Neural progenitor cell (in vitro differentiated cells): ENCODE results near the gene OTOGL. TPM values are rescaled to one million over a fixed set of nuclear protein-coding genes. Genes with fewer than 3 reads are reported as not detected.

Experiments used
- DNase-seq: peaks from one replicate; pipeline ENCODE4 v3.0.0-alpha.2; 2016; ENCODE audit warnings: low spot score
- H2AFZ ChIP-seq: fragments of 200-600 bp; sonication (generic); replicated peaks from 2 replicates; pipeline ENCODE4 v1.6.1; 2016; ENCODE audit warnings: antibody characterized with exemption
- H3F3A ChIP-seq: fragments of 200-600 bp; sonication (generic); 2 replicates; pipeline ENCODE4 v1.6.1; 2016; ENCODE audit warnings: antibody characterized with exemption, low read depth
- H3K27ac ChIP-seq: fragments of 200-600 bp; sonication (generic); 2 replicates; pipeline ENCODE4 v1.5.1; 2016; ENCODE audit warnings: mild to moderate bottlenecking
- H3K27me3 ChIP-seq: fragments of 200-600 bp; sonication (generic); 2 replicates; pipeline ENCODE4 v1.6.1; 2016; ENCODE audit warnings: mild to moderate bottlenecking, moderate library complexity
- H3K36me3 ChIP-seq: fragments of 200-600 bp; sonication (generic); 2 replicates; pipeline ENCODE4 v1.5.1; 2016
- H3K4me1 ChIP-seq: fragments of 200-600 bp; sonication (generic); 2 replicates; pipeline ENCODE4 v1.6.1; 2016; ENCODE audit warnings: mixed run types
- H3K4me2 ChIP-seq: fragments of 200-600 bp; sonication (generic); 2 replicates; pipeline ENCODE4 v1.6.1; 2016
- H3K4me3 ChIP-seq: fragments of 200-600 bp; sonication (generic); 2 replicates; pipeline ENCODE4 v1.5.1; 2016
- H3K79me2 ChIP-seq: fragments of 200-600 bp; sonication (generic); 2 replicates; pipeline ENCODE4 v1.6.1; 2016; ENCODE audit warnings: low read depth
- H3K9ac ChIP-seq: fragments of 200-600 bp; sonication (generic); 2 replicates; pipeline ENCODE4 v1.6.1; 2016
- H3K9me3 ChIP-seq: fragments of 200-600 bp; sonication (generic); 2 replicates; pipeline ENCODE4 v1.5.1; 2016; ENCODE audit warnings: low read depth
- H4K20me1 ChIP-seq: fragments of 200-600 bp; sonication (generic); 2 replicates; pipeline ENCODE4 v1.6.1; 2016; ENCODE audit warnings: low read depth
- H3K27ac Mint-ChIP-seq: 3 replicates; pipeline ENCODE4 v1.8.0; 2021; ENCODE audit warnings: mixed read lengths
- H3K27me3 Mint-ChIP-seq: 2 replicates; pipeline ENCODE4 v1.8.0; 2022; ENCODE audit warnings: low read depth, mild to moderate bottlenecking, inconsistent platforms, moderate library complexity, mixed read lengths; ENCODE audit not compliant: insufficient read depth
- H3K36me3 Mint-ChIP-seq: 3 replicates; pipeline ENCODE4 v1.8.0; 2021; ENCODE audit warnings: mixed read lengths
- H3K4me1 Mint-ChIP-seq: 3 replicates; pipeline ENCODE4 v1.8.0; 2021; ENCODE audit warnings: mixed read lengths
- H3K4me3 Mint-ChIP-seq: 3 replicates; pipeline ENCODE4 v1.8.0; 2021; ENCODE audit warnings: mild to moderate bottlenecking, moderate library complexity, mixed read lengths
- H3K9me3 Mint-ChIP-seq: 3 replicates; pipeline ENCODE4 v1.8.0; 2020; ENCODE audit warnings: mixed read lengths
- EZH2 ChIP-seq: fragments of 200-600 bp; sonication (generic); IDR thresholded peaks from 2 replicates; pipeline ENCODE4 v1.6.1; 2017; ENCODE audit warnings: antibody characterized with exemption, mild to moderate bottlenecking, moderate library complexity
- EZH2phosphoT487 ChIP-seq: fragments of 200-600 bp; sonication (generic); IDR thresholded peaks from 2 replicates; pipeline ENCODE4 v1.6.1; 2017; ENCODE audit warnings: antibody characterized with exemption
- total RNA-seq: library from RNA; depleted of rRNA; stranded (reverse); fragments of >200 nt; gene quantifications from 2 replicates; pipeline ENCODE4 v1.2.3, GENCODE V29; 2015; ENCODE audit warnings: low replicate concordance
- TF ChIP-seq, protein P1 (sequence below): fragments of 200-600 bp; sonication (generic); IDR thresholded peaks from 2 replicates; pipeline ENCODE4 v1.5.1; 2017; ENCODE audit warnings: antibody characterized with exemption, mild to moderate bottlenecking

OTOGL gene
- total RNA-seq, 1 donor from 2014 or later: 0.13 TPM

DNA sequence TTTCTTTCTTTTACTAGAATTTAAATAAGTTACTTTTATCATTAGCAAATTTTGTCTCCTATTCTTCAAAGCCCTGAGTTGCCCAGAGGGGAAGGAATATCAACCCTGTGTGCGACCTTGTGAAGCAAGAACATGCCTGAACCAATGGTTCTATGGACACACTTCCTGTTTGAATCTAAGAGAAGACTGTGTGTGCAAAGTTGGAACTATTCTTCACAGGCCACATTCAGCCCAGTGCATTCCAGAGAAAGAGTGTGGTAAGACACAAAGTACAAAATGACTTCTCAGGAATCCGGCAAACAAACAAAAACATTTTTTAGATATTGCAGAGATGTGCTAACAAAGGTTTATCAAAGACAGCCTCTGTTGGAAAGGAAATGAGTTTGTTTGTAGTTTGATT lies 253.9 kb downstream of the OTOGL start:
- Histone ChIP-seq H2AFZ (no peak overlapping the region), H3K36me3 (no peaks in the 10 kb centered on the region), H3K4me1 (peaks cover 7% of the 10 kb centered on the region), H3F3A (no peaks in the 10 kb centered on the region), H3K9me3 (no peaks in the 10 kb centered on the region), H3K79me2 (no peaks in the 10 kb centered on the region), H3K27ac (no peak overlapping the region), H3K27me3 (no peaks in the 10 kb centered on the region), H3K4me3 (no peak overlapping the region), H4K20me1 (no peaks in the 10 kb centered on the region), H3K9ac (no peak overlapping the region), H3K4me2 (no peak overlapping the region)
- H3K4me3 Mint-ChIP-seq: no peak overlapping the region
- DNase-seq: no peak
- no peak overlapping the region for H3K27ac Mint-ChIP-seq
- TF ChIP-seq EZH2phosphoT487: no peak
- TF ChIP-seq, protein P1, sequence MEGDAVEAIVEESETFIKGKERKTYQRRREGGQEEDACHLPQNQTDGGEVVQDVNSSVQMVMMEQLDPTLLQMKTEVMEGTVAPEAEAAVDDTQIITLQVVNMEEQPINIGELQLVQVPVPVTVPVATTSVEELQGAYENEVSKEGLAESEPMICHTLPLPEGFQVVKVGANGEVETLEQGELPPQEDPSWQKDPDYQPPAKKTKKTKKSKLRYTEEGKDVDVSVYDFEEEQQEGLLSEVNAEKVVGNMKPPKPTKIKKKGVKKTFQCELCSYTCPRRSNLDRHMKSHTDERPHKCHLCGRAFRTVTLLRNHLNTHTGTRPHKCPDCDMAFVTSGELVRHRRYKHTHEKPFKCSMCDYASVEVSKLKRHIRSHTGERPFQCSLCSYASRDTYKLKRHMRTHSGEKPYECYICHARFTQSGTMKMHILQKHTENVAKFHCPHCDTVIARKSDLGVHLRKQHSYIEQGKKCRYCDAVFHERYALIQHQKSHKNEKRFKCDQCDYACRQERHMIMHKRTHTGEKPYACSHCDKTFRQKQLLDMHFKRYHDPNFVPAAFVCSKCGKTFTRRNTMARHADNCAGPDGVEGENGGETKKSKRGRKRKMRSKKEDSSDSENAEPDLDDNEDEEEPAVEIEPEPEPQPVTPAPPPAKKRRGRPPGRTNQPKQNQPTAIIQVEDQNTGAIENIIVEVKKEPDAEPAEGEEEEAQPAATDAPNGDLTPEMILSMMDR: no peak
- no peak for TF ChIP-seq EZH2
- no peaks in the 10 kb centered on the region for H3K36me3 Mint-ChIP-seq
- no peaks in the 10 kb centered on the region for H3K27me3 Mint-ChIP-seq
- peaks cover 6% of the 10 kb centered on the region for H3K4me1 Mint-ChIP-seq
- no peaks in the 10 kb centered on the region for H3K9me3 Mint-ChIP-seq

DNA sequence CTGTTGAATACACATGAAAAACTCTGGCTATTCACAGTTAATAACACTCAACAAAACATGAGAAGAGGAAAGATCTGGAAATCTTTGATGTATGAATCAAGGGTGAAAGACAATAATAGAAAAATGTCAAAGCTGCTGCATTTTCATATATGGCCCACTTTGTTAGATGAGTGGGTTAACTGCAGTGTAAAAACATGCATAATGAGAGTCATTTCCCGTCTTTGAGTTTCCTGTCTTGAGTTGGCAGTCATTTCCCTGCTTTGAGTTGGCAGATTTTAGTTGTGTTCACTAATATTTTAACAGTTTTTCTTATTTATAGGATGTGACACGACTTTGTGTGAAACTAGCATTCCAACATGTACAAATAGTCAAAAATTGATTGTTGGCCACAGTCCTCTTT lies 256.8 kb downstream of the OTOGL start:
- H3K27me3 ChIP-seq: no peaks in the 10 kb centered on the region
- H3K4me2 ChIP-seq: no peak overlapping the region
- no peaks in the 10 kb centered on the region for H3K36me3 ChIP-seq
- no peak for DNase-seq
- Mint-ChIP-seq H3K27ac (no peak overlapping the region), H3K27me3 (no peaks in the 10 kb centered on the region), H3K36me3 (no peaks in the 10 kb centered on the region), H3K9me3 (no peaks in the 10 kb centered on the region), H3K4me3 (no peak overlapping the region), H3K4me1 (peaks cover 6% of the 10 kb centered on the region)
- no peak overlapping the region for H3K9ac ChIP-seq
- H3K9me3 ChIP-seq: no peaks in the 10 kb centered on the region
- H3K27ac ChIP-seq: no peak overlapping the region
- no peaks in the 10 kb centered on the region for H4K20me1 ChIP-seq
- no peaks in the 10 kb centered on the region for H3F3A ChIP-seq
- no peak for TF ChIP-seq EZH2phosphoT487
- TF ChIP-seq EZH2: no peak
- TF ChIP-seq, protein P1: no peak
- no peak overlapping the region for H2AFZ ChIP-seq
- H3K4me1 ChIP-seq: peaks cover 7% of the 10 kb centered on the region
- no peak overlapping the region for H3K4me3 ChIP-seq
- no peaks in the 10 kb centered on the region for H3K79me2 ChIP-seq

DNA sequence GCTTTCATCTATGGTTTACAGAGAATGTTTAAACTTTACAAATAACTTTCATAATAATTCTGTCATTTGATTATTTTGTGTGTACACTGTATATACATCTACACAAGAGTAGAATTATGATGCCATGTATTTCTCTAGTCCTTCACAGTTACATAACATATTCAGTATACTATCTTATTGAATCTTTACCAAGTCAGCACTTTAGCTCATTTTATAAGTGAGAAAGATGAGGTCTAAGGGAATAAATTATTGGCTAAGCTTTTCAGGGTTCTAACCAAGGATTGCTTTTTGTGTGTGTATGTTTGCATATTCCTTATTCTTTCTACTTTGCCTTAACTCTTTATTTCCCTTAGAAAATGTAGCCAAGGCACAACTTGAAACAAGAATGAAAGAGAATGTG lies 260.4 kb downstream of the OTOGL start:
- Mint-ChIP-seq H3K9me3 (peaks cover 2% of the 10 kb centered on the region), H3K27ac (no peak overlapping the region), H3K36me3 (no peaks in the 10 kb centered on the region), H3K4me1 (no peaks in the 10 kb centered on the region), H3K27me3 (no peaks in the 10 kb centered on the region), H3K4me3 (no peak overlapping the region)
- Histone ChIP-seq H3K4me2 (no peak overlapping the region), H3F3A (no peaks in the 10 kb centered on the region), H4K20me1 (no peaks in the 10 kb centered on the region), H3K9ac (no peak overlapping the region), H3K36me3 (no peaks in the 10 kb centered on the region), H3K9me3 (no peaks in the 10 kb centered on the region), H3K4me1 (no peaks in the 10 kb centered on the region), H3K27me3 (no peaks in the 10 kb centered on the region), H2AFZ (no peak overlapping the region), H3K79me2 (no peaks in the 10 kb centered on the region), H3K4me3 (no peak overlapping the region), H3K27ac (no peak overlapping the region)
- TF ChIP-seq EZH2phosphoT487: no peak
- no peak for DNase-seq

DNA sequence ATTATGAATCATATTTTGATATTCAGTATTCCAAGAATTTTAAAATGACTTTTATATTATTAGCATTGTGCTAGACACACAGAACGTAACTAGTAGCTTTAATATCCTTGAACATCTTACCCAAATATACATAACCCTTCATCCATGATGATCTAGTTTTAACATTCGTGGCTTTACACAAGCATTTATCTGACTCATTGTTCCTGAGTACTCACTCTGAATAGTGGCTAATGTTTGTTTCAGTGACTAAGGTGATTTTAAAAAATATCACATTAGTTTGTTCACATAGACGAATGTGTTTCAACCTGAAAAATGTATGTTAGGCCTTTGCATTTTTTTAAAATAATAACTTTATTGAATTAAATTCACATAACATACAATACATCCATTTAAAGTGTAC lies 264.7 kb downstream of the OTOGL start:
- H3K4me2 ChIP-seq: no peak overlapping the region
- H3K79me2 ChIP-seq: no peaks in the 10 kb centered on the region
- Mint-ChIP-seq H3K9me3 (peaks cover 2% of the 10 kb centered on the region), H3K27me3 (no peaks in the 10 kb centered on the region), H3K4me3 (no peak overlapping the region), H3K27ac (no peak overlapping the region), H3K36me3 (no peaks in the 10 kb centered on the region), H3K4me1 (no peaks in the 10 kb centered on the region)
- no peaks in the 10 kb centered on the region for H4K20me1 ChIP-seq
- no peaks in the 10 kb centered on the region for H3K27me3 ChIP-seq
- no peak overlapping the region for H3K9ac ChIP-seq
- DNase-seq: no peak
- H3K4me3 ChIP-seq: no peak overlapping the region
- no peaks in the 10 kb centered on the region for H3K4me1 ChIP-seq
- H2AFZ ChIP-seq: no peak overlapping the region
- no peak overlapping the region for H3K27ac ChIP-seq
- TF ChIP-seq EZH2: no peak
- no peak for TF ChIP-seq EZH2phosphoT487
- TF ChIP-seq, protein P1: no peak
- no peaks in the 10 kb centered on the region for H3K9me3 ChIP-seq
- no peaks in the 10 kb centered on the region for H3F3A ChIP-seq
- no peaks in the 10 kb centered on the region for H3K36me3 ChIP-seq
